Lung (tissue), 12 donors: ENCODE results near the gene HK3. TPM values are rescaled to one million over a fixed set of nuclear protein-coding genes. Genes with fewer than 3 reads are reported as not detected.

Source experiments
- ATAC-seq: fragments of 200-7000 bp; cut with Tn5 transposase; one replicate; pipeline ENCODE4 v1.9.1; 2020; ENCODE audit warnings: moderate number of reproducible peaks; ENCODE audit not compliant: insufficient read depth, low FRiP score
- DNase-seq, 3 donors: peaks; one replicate each; pipeline ENCODE4 v3.0.0-alpha.2; 2013 to 2017
- H3K27ac ChIP-seq, 2 donors: one replicate each; pipeline ENCODE4 v1.5.1; 2013; ENCODE audit warnings: mild to moderate bottlenecking in 2 of 2, moderate library complexity in 2 of 2, control low read depth in 1 of 2, inconsistent platforms in 1 of 2, low read depth in 1 of 2, low read length in 1 of 2
- H3K27me3 ChIP-seq, 3 donors: one replicate each; pipeline ENCODE4 v1.5.1; 2013; ENCODE audit warnings: low read length in 2 of 3; ENCODE audit not compliant: control insufficient read depth in 3 of 3, insufficient read depth in 3 of 3
- H3K36me3 ChIP-seq, 4 donors: one replicate each; pipeline ENCODE4 v1.5.1; 2013; ENCODE audit warnings: low read length in 4 of 4, mild to moderate bottlenecking in 1 of 4, moderate library complexity in 1 of 4; ENCODE audit not compliant: control insufficient read depth in 4 of 4, insufficient read depth in 4 of 4
- H3K4me1 ChIP-seq, 5 donors: one replicate each; pipeline ENCODE4 v1.5.1; 2013; ENCODE audit warnings: low read length in 5 of 5, mild to moderate bottlenecking in 2 of 5, moderate library complexity in 1 of 5; ENCODE audit not compliant: control insufficient read depth in 5 of 5, insufficient read depth in 5 of 5
- H3K4me3 ChIP-seq: one replicate; pipeline ENCODE4 v1.5.1; 2013; ENCODE audit warnings: mild to moderate bottlenecking, control low read depth, moderate library complexity
- H3K9ac ChIP-seq, 2 donors: one replicate each; pipeline ENCODE4 v1.5.1; 2013; ENCODE audit warnings: low read length in 2 of 2, control low read depth in 1 of 2; ENCODE audit not compliant: insufficient read depth in 1 of 2
- H3K9me3 ChIP-seq, 4 donors: one replicate each; pipeline ENCODE4 v1.5.1; 2013; ENCODE audit warnings: low read length in 3 of 4, mild to moderate bottlenecking in 1 of 4, moderate library complexity in 1 of 4; ENCODE audit not compliant: control insufficient read depth in 4 of 4, insufficient read depth in 3 of 4
- CTCF ChIP-seq: IDR thresholded peaks from 2 replicates; pipeline ENCODE4 v1.5.1; 2012; ENCODE audit warnings: mild to moderate bottlenecking; ENCODE audit errors: control extremely low read depth, extremely low read depth
- WGBS, 2 donors: extraction: QIAGEN DNeasy Blood & Tissue Kit; methylation state at CpG; one replicate each; pipeline ENCODE4 v1.1.7; 2013; 5-methylcytosine and 5-hydroxymethylcytosine counted together
- polyA plus RNA-seq, 2 donors: library from polyadenylated mRNA; stranded (reverse); fragments of 200-250 nt; gene quantifications; one replicate each; pipeline ENCODE4 v1.2.1, GENCODE V29; 2013
- total RNA-seq, 2 donors: library from RNA; depleted of rRNA in 1 of 2; stranded (reverse); fragments of >200 nt in 1 of 2; gene quantifications; one replicate each; pipeline ENCODE4 v1.2.1, GENCODE V29; 2014 to 2021
- donor health status: control.
- donor health status: control.
- donor health status: Bipolar disorder and iron deficiency.
- donor health status: healthy.
- donor health status: DM: yes; HTN: yes; CAD: no.

The HK3 gene
- total and polyA plus RNA-seq, 4 donors: 9.2 to 260 (median 83.8) TPM

- H3K27me3 ChIP-seq: peaks cover 0 to 3% (median 0%) of the 10 kb centered on the region in 3 donors
- H3K4me1 ChIP-seq: peaks cover 0 to 16% (median 0%) of the 10 kb centered on the region in 5 donors
- H3K9me3 ChIP-seq: no peaks in the 10 kb centered on the region
- DNase-seq: no peak
- no peak overlapping the region for H3K9ac ChIP-seq
- peak overlapping the region in 1 of 2 donors; percentile 41 for H3K27ac ChIP-seq
- TF ChIP-seq CTCF: no peak
- no peak for ATAC-seq
- no peak overlapping the region for H3K4me3 ChIP-seq
- peaks cover 13 to 25% (median 18%) of the 10 kb centered on the region in 4 donors for H3K36me3 ChIP-seq
- WGBS, 2 donors: 82 to 83% methylated on average over 7 of the region's 7 CpGs
These were observed 1.6 kb upstream of the HK3 start for GRCh38 chr5:176900780-176901204.

- H3K27me3 ChIP-seq: peaks cover 0 to 3% (median 0%) of the 10 kb centered on the region in 3 donors
- H3K9ac ChIP-seq: no peak overlapping the region
- peak; percentile 54 to 70 (median 66) for DNase-seq
- peaks cover 0 to 16% (median 0%) of the 10 kb centered on the region in 5 donors for H3K4me1 ChIP-seq
- H3K27ac ChIP-seq: peak overlapping the region in 1 of 2 donors; percentile 44
- H3K9me3 ChIP-seq: no peaks in the 10 kb centered on the region
- H3K4me3 ChIP-seq: no peak overlapping the region
- H3K36me3 ChIP-seq: peaks cover 7 to 19% (median 15%) of the 10 kb centered on the region in 4 donors
- no peak for TF ChIP-seq CTCF
- ATAC-seq: no peak
- WGBS, 2 donors: 86 to 90% methylated on average over 4 of the region's 4 CpGs
These were observed 1.0 kb upstream of the HK3 start for GRCh38 chr5:176899946-176900779.

- Histone ChIP-seq H3K36me3 (no peaks in the 10 kb centered on the region), H3K27ac (no peak overlapping the region), H3K9me3 (no peaks in the 10 kb centered on the region), H3K9ac (no peak overlapping the region), H3K4me3 (no peak overlapping the region), H3K27me3 (peaks cover 0 to 3% (median 0%) of the 10 kb centered on the region in 3 donors), H3K4me1 (peaks cover 0 to 15% (median 0%) of the 10 kb centered on the region in 5 donors)
- ATAC-seq: no peak
- WGBS, 2 donors: 63 to 67% methylated on average over 3 of the region's 3 CpGs
- DNase-seq: no peak
- TF ChIP-seq CTCF: no peak
These were observed 1.9 kb downstream of the HK3 start for GRCh38 chr5:176897263-176897662.
